GM19099 (cell line): ENCODE measurements around the gene ADAP2.

Experiments used
- POLR2A ChIP-seq: IDR thresholded peaks from 3 replicates; pipeline ENCODE4 v1.6.1; 2011; ENCODE audit warnings: low read depth; ENCODE audit not compliant: insufficient read length; ENCODE audit errors: extremely low read depth

Gene ADAP2

GRCh38 chr17:30921544-30922196 is at the start of gene ADAP2:
ADAP2 (plus strand) TSS chr17:30921945; CDS start chr17:30922015, 70 bp downstream.
- no peak for TF ChIP-seq POLR2A

- no peak for TF ChIP-seq POLR2A
Observed at GRCh38 chr17:30886187-30886586, 35.6 kb upstream of the ADAP2 start.

- no peak for TF ChIP-seq POLR2A
Observed at GRCh38 chr17:30894236-30894635, 27.5 kb upstream of the ADAP2 start.

GRCh38 chr17:30897311-30897710 is 24.4 kb upstream of the ADAP2 start:
- TF ChIP-seq POLR2A, result no peak

GRCh38 chr17:30905742-30906100 is 16.0 kb upstream of the ADAP2 start:
- no peak for TF ChIP-seq POLR2A

GRCh38 chr17:30906101-30906911 is 15.4 kb upstream of the ADAP2 start, which contains the start of gene TEFM:
TEFM (minus strand) TSS chr17:30906238; CDS start chr17:30906198, 40 bp downstream.
- TF ChIP-seq POLR2A, result peak; percentile 92

GRCh38 chr17:30908717-30909420 is 12.9 kb upstream of the ADAP2 start:
- no peak for TF ChIP-seq POLR2A

GRCh38 chr17:30913955-30914354 is 7.8 kb upstream of the ADAP2 start:
- TF ChIP-seq POLR2A, result no peak

GRCh38 chr17:30915833-30916611 is 5.7 kb upstream of the ADAP2 start:
- TF ChIP-seq POLR2A, result no peak

GRCh38 chr17:30917050-30917449 is 4.7 kb upstream of the ADAP2 start:
- TF ChIP-seq POLR2A, result no peak

- no peak for TF ChIP-seq POLR2A
Observed at GRCh38 chr17:30920282-30920681, 1.5 kb upstream of the ADAP2 start.

- TF ChIP-seq POLR2A, result no peak
Observed at GRCh38 chr17:30920683-30921543, 832 bp upstream of the ADAP2 start.

- no peak for TF ChIP-seq POLR2A
Observed at GRCh38 chr17:30922235-30923030, 688 bp downstream of the ADAP2 start.

- no peak for TF ChIP-seq POLR2A
Observed at GRCh38 chr17:30924341-30924740, 2.6 kb downstream of the ADAP2 start.

- TF ChIP-seq POLR2A, result no peak
Observed at GRCh38 chr17:30926516-30926915, 4.8 kb downstream of the ADAP2 start.
